Activated effector memory CD4-positive, alpha-beta T cell treated with anti-CD3 and anti-CD28 coated beads, Interleukin-2, amount 50 U/mL, for 16 hours (primary cell): ENCODE data around the gene PPP1R14D.
"Not testable (repeated sequence)": the region's sequence is repeated elsewhere in the genome, so short reads cannot be mapped to it uniquely, and the experiment has no call there.

ENCODE experiments used
- DNase-seq: peaks from one replicate; pipeline ENCODE4 v3.0.0-alpha.2; 2020

PPP1R14D gene

GRCh38 chr15:40828447-40829036 lies at the start of gene PPP1R14D:
PPP1R14D (minus strand) TSS chr15:40828708; CDS start chr15:40828641, 67 bp downstream.
- no peak for DNase-seq

GRCh38 chr15:40877694-40878093 lies 49.2 kb upstream of the PPP1R14D start:
- DNase-seq = no peak

- no peak for DNase-seq
Measured at GRCh38 chr15:40875991-40876730, 47.7 kb upstream of the PPP1R14D start.

- DNase-seq = peak; percentile 86
Measured at GRCh38 chr15:40873694-40874561, 45.4 kb upstream of the PPP1R14D start, which contains the start of gene RHOV. RHOV (minus strand) TSS chr15:40874234; CDS start chr15:40874139, 95 bp downstream.

GRCh38 chr15:40872791-40873693 lies 44.5 kb upstream of the PPP1R14D start:
- DNase-seq = no peak

GRCh38 chr15:40871749-40872617 lies 43.5 kb upstream of the PPP1R14D start:
- DNase-seq = peak; percentile 71

- DNase-seq = no peak
Measured at GRCh38 chr15:40870716-40871115, 42.2 kb upstream of the PPP1R14D start.

GRCh38 chr15:40869686-40870085 lies 41.2 kb upstream of the PPP1R14D start:
- DNase-seq = no peak

GRCh38 chr15:40867199-40867598 lies 38.7 kb upstream of the PPP1R14D start:
- DNase-seq = no peak

GRCh38 chr15:40863660-40864270 lies 35.3 kb upstream of the PPP1R14D start:
- DNase-seq = no peak

- DNase-seq = not testable (repeated sequence)
Measured at GRCh38 chr15:40861147-40861546, 32.6 kb upstream of the PPP1R14D start.

- peak; percentile 92 for DNase-seq
Measured at GRCh38 chr15:40859206-40859851, 30.8 kb upstream of the PPP1R14D start.

GRCh38 chr15:40858706-40859105 lies 30.2 kb upstream of the PPP1R14D start:
- DNase-seq = no peak

- DNase-seq = peak; percentile 91
Measured at GRCh38 chr15:40857601-40858341, 29.3 kb upstream of the PPP1R14D start.

GRCh38 chr15:40856746-40857145 lies 28.2 kb upstream of the PPP1R14D start:
- no peak for DNase-seq

GRCh38 chr15:40855706-40856234 lies 27.3 kb upstream of the PPP1R14D start:
- DNase-seq = no peak

GRCh38 chr15:40854161-40854560 lies 25.7 kb upstream of the PPP1R14D start:
- DNase-seq = no peak

GRCh38 chr15:40853241-40853890 lies 24.9 kb upstream of the PPP1R14D start:
- no peak for DNase-seq

GRCh38 chr15:40852529-40852928 lies 24.0 kb upstream of the PPP1R14D start:
- no peak for DNase-seq
